Effector memory CD8-positive, alpha-beta T cell (primary cell): ENCODE measurements around the gene CHD1L.
"Not testable (repeated sequence)": the region's sequence is repeated elsewhere in the genome, so short reads cannot be mapped to it uniquely, and the experiment has no call there.

Experiments
- ATAC-seq: fragments of 150-1000 bp; cut with Tn5 transposase; replicated peaks from 2 replicates; pipeline ENCODE4 v1.10.0; 2021; ENCODE audit warnings: mild to moderate bottlenecking, moderate library complexity
- DNase-seq, 3 experiments: peaks; one replicate each; pipeline ENCODE4 v3.0.0; 2021
- H3K27ac Mint-ChIP-seq, 2 donors: one replicate each; pipeline ENCODE4 v1.8.0; 2022; ENCODE audit warnings: mild to moderate bottlenecking in 2 of 2, mixed read lengths in 2 of 2, moderate library complexity in 2 of 2
- H3K27me3 Mint-ChIP-seq, 2 donors: one replicate each; pipeline ENCODE4 v1.8.0; 2022; ENCODE audit warnings: mixed read lengths in 2 of 2
- H3K36me3 Mint-ChIP-seq: one replicate; pipeline ENCODE4 v1.8.0; 2022; ENCODE audit warnings: mild to moderate bottlenecking, moderate library complexity, mixed read lengths; ENCODE audit not compliant: insufficient read depth
- H3K4me1 Mint-ChIP-seq, 2 donors: one replicate each; pipeline ENCODE4 v1.8.0; 2022; ENCODE audit warnings: low read depth in 2 of 2, mixed read lengths in 2 of 2
- H3K4me3 Mint-ChIP-seq, 2 donors: one replicate each; pipeline ENCODE4 v1.8.0; 2022; ENCODE audit warnings: mild to moderate bottlenecking in 2 of 2, mixed read lengths in 2 of 2, moderate library complexity in 2 of 2
- H3K9me3 Mint-ChIP-seq, 2 donors: one replicate each; pipeline ENCODE4 v1.8.0; 2022; ENCODE audit warnings: mixed read lengths in 2 of 2

CHD1L gene

DNA sequence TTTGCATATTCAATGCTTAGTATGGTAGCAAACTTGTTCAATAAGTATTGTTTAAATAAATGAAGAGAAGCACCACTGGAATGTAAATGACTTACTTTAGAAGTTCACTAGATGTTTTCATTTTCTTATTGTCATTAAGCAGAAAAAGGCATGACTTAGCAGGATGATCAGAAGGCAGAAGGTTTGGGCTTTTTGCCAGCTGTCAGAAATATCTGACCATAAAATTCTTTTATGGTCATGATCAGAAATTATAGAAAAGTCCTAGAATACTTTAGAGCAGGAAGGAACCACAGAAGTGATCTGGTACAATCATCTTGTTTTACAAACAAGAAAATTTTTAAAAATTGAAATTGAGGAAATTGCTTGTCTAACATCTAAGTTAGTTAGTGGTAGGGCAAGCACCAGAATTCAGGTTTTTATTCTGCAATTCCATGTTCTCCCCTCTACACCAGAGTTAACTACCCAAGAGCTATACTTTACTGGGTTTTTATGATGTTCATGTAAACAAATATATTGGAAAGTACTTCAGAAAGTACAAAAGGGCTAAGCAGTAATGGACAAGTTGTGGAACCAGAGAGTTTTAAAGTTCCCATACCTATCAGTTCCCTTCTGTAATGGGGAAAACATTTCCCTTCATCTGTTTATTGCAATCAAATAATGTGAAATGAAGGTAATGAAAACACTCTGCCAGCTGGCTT is 27.5 kb upstream of the CHD1L start:
- no peaks in the 10 kb centered on the region for H3K9me3 Mint-ChIP-seq
- H3K4me3 Mint-ChIP-seq = no peak overlapping the region
- DNase-seq (no peak), ATAC-seq (no peak)
- H3K27me3 Mint-ChIP-seq = no peaks in the 10 kb centered on the region
- H3K4me1 Mint-ChIP-seq = peaks cover 0 to 7% of the 10 kb centered on the region in 2 donors
- no peak overlapping the region for H3K27ac Mint-ChIP-seq
- no peaks in the 10 kb centered on the region for H3K36me3 Mint-ChIP-seq

- H3K27ac Mint-ChIP-seq = no peak overlapping the region
- no peak overlapping the region for H3K4me3 Mint-ChIP-seq
- H3K9me3 Mint-ChIP-seq = no peaks in the 10 kb centered on the region
- DNase-seq = no peak
- no peaks in the 10 kb centered on the region for H3K36me3 Mint-ChIP-seq
- no peak for ATAC-seq
- H3K27me3 Mint-ChIP-seq = no peaks in the 10 kb centered on the region
- peaks cover 0 to 7% of the 10 kb centered on the region in 2 donors for H3K4me1 Mint-ChIP-seq
These were observed 27.0 kb upstream of the CHD1L start for GRCh38 chr1:147215540-147215916.

DNA sequence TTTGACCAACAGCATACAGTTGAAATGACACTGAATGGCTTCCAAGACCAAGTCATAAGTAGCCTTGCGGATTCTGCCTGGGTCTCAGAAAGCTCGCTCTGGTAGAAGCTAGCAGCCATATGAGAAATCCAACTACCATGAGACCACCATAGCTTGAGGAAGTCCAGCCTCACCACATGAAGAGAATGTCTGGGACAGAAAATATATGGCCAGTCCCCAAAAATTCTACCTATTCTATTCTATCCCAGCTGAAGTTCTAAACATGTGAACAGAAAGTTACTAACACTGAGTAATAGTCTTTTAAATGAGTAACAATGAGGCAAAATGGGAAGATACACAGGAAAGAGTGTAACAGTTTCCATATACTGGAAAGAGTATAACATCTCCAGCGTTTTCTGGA is 26.4 kb upstream of the CHD1L start:
- no peak for DNase-seq
- H3K9me3 Mint-ChIP-seq = no peaks in the 10 kb centered on the region
- no peak overlapping the region for H3K4me3 Mint-ChIP-seq
- no peak for ATAC-seq
- no peaks in the 10 kb centered on the region for H3K27me3 Mint-ChIP-seq
- peaks cover 0 to 7% of the 10 kb centered on the region in 2 donors for H3K4me1 Mint-ChIP-seq
- no peak overlapping the region for H3K27ac Mint-ChIP-seq
- H3K36me3 Mint-ChIP-seq = no peaks in the 10 kb centered on the region

- ATAC-seq (no peak), DNase-seq (no peak)
- H3K27ac Mint-ChIP-seq = no peak overlapping the region
- H3K4me1 Mint-ChIP-seq = peaks cover 0 to 7% of the 10 kb centered on the region in 2 donors
- H3K4me3 Mint-ChIP-seq = no peak overlapping the region
- no peaks in the 10 kb centered on the region for H3K36me3 Mint-ChIP-seq
- no peaks in the 10 kb centered on the region for H3K27me3 Mint-ChIP-seq
- no peaks in the 10 kb centered on the region for H3K9me3 Mint-ChIP-seq
These were observed 25.3 kb upstream of the CHD1L start for GRCh38 chr1:147217141-147217540.

GRCh38 chr1:147218606-147219005 is 23.9 kb upstream of the CHD1L start:
- no peak for ATAC-seq

DNA sequence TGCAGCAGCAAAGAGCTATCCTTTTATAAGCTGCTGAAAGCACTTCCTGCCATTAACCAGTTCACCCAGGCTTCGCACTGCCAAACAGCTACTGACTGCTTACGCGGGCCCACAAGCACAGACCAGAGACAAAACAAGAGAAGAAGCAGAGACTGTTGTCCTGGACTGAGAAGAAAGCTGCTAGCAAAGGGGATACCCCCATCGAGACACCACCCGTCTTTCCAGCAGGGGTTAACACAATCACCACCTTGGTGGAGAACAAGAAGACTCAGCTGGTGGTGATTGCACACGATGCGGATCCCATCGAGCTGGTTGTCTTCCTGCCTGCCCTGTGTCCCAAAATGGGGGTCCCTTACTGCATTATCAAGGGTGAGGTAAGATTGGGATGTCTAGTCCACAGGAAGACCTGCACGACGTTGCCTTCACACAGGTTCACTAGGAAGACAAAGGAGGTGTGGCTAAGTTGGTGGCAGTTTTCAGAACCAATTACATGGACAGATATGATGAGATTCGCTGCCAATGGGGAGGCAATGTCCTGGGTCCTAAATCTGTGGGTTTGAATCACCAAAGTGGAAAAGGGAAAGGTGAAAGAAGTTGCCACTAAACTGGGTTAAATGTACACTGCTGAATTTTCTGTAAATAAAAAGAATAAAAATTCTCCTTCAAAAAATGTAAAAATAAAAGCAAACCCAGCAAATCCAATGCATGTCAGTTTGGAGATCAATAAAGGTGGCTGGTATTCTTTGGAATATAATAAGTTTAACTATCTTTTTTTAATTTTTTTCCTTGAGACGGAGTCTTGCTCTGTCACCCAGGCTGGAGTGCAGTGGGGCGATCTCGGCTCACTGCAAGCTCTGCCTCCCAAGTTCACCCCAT is 18.5 kb upstream of the CHD1L start:
- no peaks in the 10 kb centered on the region for H3K27me3 Mint-ChIP-seq
- H3K4me1 Mint-ChIP-seq = peaks cover 16 to 18% of the 10 kb centered on the region in 2 donors
- DNase-seq = no peak
- no peaks in the 10 kb centered on the region for H3K36me3 Mint-ChIP-seq
- H3K4me3 Mint-ChIP-seq = peak overlapping the region in 1 of 2 donors; percentile 18
- no peak for ATAC-seq
- H3K27ac Mint-ChIP-seq = no peak overlapping the region
- H3K9me3 Mint-ChIP-seq = no peaks in the 10 kb centered on the region

More at GRCh38 chr1:147218606-147219005, 23.9 kb upstream of the CHD1L start:
- H3K4me1 Mint-ChIP-seq = peaks cover under 1 to 4% of the 10 kb centered on the region in 2 donors
- no peaks in the 10 kb centered on the region for H3K9me3 Mint-ChIP-seq
- H3K4me3 Mint-ChIP-seq = no peak overlapping the region
- no peak overlapping the region for H3K27ac Mint-ChIP-seq
- H3K27me3 Mint-ChIP-seq = no peaks in the 10 kb centered on the region
- no peak for DNase-seq
- no peaks in the 10 kb centered on the region for H3K36me3 Mint-ChIP-seq

DNA sequence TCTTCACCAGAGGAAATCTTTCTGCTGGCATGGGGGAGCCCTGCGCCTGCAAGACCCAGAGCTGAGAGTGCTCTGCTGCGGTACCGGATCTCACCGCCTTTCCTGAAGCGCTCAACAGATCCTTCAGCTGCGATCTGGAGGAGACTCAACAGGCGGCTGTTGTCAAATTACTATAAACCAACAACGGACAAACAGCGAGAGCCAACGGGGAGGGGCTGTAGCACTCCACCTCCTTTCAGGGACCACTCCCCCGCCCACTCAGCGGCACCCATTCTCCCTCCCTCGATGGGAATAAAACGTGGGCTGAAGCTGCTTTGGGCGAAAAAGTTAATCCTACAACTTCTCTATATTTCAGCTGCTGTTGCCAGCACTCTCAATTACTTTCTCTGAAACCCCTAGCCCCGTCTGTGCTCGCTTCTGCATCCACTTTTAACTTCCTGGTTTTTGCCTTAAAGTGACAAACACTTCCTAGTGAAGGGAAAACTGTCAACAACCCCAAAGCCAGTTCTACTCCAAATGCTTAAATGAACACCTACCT is 17.2 kb upstream of the CHD1L start, which contains the start of gene FMO5:
Gene FMO5 (minus strand): TSS at position 147 of the 538 bp plus-strand sequence. CDS start 310 bp downstream, outside the sequence.
- DNase-seq (peak; percentile 38 to 45 (median 41)), ATAC-seq (peak; percentile 97)
- peak within 1 kb of the TSS; percentile 91 to 94 for H3K4me3 Mint-ChIP-seq
- H3K4me1 Mint-ChIP-seq = peaks cover 16 to 18% of the 10 kb centered on the region in 2 donors
- no peaks in the 10 kb centered on the region for H3K9me3 Mint-ChIP-seq
- no peaks in the 10 kb centered on the region for H3K27me3 Mint-ChIP-seq
- H3K36me3 Mint-ChIP-seq = no peaks in the 10 kb centered on the region
- H3K27ac Mint-ChIP-seq = peak within 1 kb of the TSS; percentile 90 to 96

DNA sequence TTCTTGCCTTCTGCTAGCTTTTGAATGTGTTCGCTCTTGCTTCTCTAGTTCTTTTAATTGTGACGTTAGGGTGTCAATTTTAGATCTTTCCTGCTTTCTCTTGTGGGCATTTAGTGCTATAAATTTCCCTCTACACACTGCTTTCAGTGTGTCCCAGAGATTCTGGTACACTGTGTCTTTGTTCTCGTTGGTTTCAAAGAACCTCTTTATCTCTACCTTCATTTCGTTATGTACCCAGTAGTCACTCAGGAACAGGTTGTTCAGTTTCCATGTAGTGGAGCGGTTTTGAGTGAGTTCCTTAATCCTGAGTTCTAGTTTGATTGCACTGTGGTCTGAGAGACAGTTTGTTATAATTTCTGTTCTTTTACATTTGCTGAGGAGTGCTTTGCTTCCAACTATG is 11.5 kb upstream of the CHD1L start:
- H3K4me1 Mint-ChIP-seq, H3K4me3 Mint-ChIP-seq, ATAC-seq, H3K27ac Mint-ChIP-seq, H3K36me3 Mint-ChIP-seq, DNase-seq, H3K9me3 Mint-ChIP-seq: not testable (repeated sequence)
- peaks cover 6 to 20% of the 10 kb centered on the region in 2 donors for H3K27me3 Mint-ChIP-seq

GRCh38 chr1:147233903-147234302 is 8.6 kb upstream of the CHD1L start:
- not testable (repeated sequence) for H3K27ac Mint-ChIP-seq, DNase-seq, H3K9me3 Mint-ChIP-seq, ATAC-seq, H3K36me3 Mint-ChIP-seq, H3K4me1 Mint-ChIP-seq, H3K4me3 Mint-ChIP-seq
- peaks cover 6 to 22% of the 10 kb centered on the region in 2 donors for H3K27me3 Mint-ChIP-seq

- Mint-ChIP-seq H3K9me3 (no peaks in the 10 kb centered on the region), H3K36me3 (no peaks in the 10 kb centered on the region), H3K4me1 (no peaks in the 10 kb centered on the region), H3K4me3 (no peak overlapping the region), H3K27me3 (peaks cover 4 to 30% of the 10 kb centered on the region in 2 donors), H3K27ac (no peak overlapping the region)
- no peak for ATAC-seq
- DNase-seq = no peak
These were observed 6.7 kb upstream of the CHD1L start for GRCh38 chr1:147235822-147236221.

DNA sequence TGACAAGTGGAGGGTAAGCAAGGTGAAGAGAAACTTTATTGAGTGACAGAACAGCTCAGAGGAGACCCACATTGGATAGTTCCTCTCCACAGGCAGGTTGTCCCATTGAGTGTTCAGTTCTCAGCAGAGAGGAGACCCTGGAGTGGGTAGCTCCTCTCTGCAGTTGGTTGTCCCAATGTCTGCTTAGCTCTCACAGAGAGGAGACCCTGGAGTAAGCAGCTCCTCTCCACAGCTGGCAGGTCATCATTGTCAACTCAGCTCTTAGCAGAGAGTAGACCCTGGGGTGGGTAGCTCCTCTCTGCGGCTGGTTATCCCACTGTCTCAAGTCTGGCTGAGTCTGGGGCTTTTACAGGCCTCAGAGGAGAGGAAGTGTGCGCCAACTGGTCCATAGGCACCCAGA is 6.0 kb upstream of the CHD1L start:
- ATAC-seq (no peak), DNase-seq (no peak)
- Mint-ChIP-seq H3K36me3 (no peaks in the 10 kb centered on the region), H3K9me3 (no peaks in the 10 kb centered on the region), H3K4me3 (no peak overlapping the region), H3K27ac (no peak overlapping the region), H3K4me1 (no peaks in the 10 kb centered on the region), H3K27me3 (peaks cover 0 to 29% of the 10 kb centered on the region in 2 donors)

- ATAC-seq = no peak
- peaks cover 2% of the 10 kb centered on the region for H3K36me3 Mint-ChIP-seq
- no peak overlapping the region for H3K4me3 Mint-ChIP-seq
- DNase-seq = no peak
- peaks cover under 1 to 3% of the 10 kb centered on the region in 2 donors for H3K4me1 Mint-ChIP-seq
- H3K27ac Mint-ChIP-seq = no peak overlapping the region
- H3K9me3 Mint-ChIP-seq = no peaks in the 10 kb centered on the region
- H3K27me3 Mint-ChIP-seq = peaks cover 0 to 22% of the 10 kb centered on the region in 2 donors
These were observed 5.3 kb upstream of the CHD1L start for GRCh38 chr1:147236959-147237791.
